Neuron (in vitro differentiated cells): ENCODE data around the gene FKBP3.

Experiments used
- H2AFZ ChIP-seq: one replicate; pipeline ENCODE4 v1.6.1; 2013; ENCODE audit warnings: low read depth, mild to moderate bottlenecking, inconsistent platforms, low read length, moderate library complexity
- H3K27me3 ChIP-seq: one replicate; pipeline ENCODE4 v1.6.1; 2013; ENCODE audit warnings: low read length; ENCODE audit not compliant: insufficient read depth
- H3K36me3 ChIP-seq: one replicate; pipeline ENCODE4 v1.6.1; 2013; ENCODE audit warnings: low read length; ENCODE audit not compliant: insufficient read depth
- H3K4me1 ChIP-seq: one replicate; pipeline ENCODE4 v1.6.1; 2013; ENCODE audit warnings: low read length; ENCODE audit not compliant: insufficient read depth
- H3K4me3 ChIP-seq: 2 replicates; pipeline ENCODE4 v1.5.1; 2013; ENCODE audit warnings: mild to moderate bottlenecking, low read length, moderate library complexity
- H3K9me3 ChIP-seq: one replicate; pipeline ENCODE4 v1.6.1; 2013; ENCODE audit warnings: low read length

The FKBP3 gene

DNA sequence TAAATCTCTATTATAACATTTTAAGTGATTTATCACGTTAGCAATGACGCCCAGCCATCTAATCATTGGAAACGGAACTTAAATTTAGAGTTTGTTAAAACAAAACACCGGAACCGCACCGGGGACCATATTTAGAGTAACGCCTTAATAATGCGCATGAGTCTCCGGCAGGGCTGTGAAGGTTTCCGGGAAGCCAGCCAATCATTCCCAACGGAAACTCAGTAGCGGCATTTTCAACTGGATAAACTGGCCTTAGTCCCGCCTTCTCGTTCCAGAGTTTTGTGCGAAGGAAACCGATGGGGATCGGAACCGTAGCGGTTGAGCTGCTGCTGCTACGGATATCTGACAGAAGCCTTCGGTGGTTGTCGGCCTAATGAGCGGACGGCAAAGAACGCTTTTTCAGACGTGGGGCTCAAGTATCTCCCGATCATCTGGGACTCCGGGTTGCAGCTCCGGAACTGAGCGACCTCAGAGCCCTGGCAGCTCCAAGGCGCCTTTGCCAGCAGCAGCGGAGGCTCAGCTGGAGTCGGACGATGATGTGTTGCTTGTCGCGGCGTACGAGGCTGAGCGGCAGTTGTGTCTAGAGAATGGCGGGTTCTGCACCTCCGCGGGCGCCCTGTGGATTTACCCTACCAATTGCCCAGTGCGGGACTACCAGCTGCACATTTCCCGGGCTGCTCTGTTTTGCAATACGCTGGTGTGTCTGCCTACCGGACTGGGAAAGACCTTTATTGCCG, 1.5 kb upstream of the FKBP3 start, which contains the start of gene FANCM:
FANCM (plus strand) TSS at position 272 of the 737 bp plus-strand sequence; CDS start at position 374, 102 bp downstream.
- H3K36me3 ChIP-seq: peaks cover 1% of the 10 kb centered on the region
- peak within 1 kb of the TSS; percentile 64 for H3K4me3 ChIP-seq
- H3K9me3 ChIP-seq: no peaks in the 10 kb centered on the region
- peak within 1 kb of the TSS; percentile 62 for H2AFZ ChIP-seq
- H3K27me3 ChIP-seq: no peaks in the 10 kb centered on the region
- H3K4me1 ChIP-seq: peaks cover 26% of the 10 kb centered on the region

- peak overlapping the region; percentile 64 for H3K4me3 ChIP-seq
- H2AFZ ChIP-seq: peak overlapping the region; percentile 62
- no peaks in the 10 kb centered on the region for H3K36me3 ChIP-seq
- H3K27me3 ChIP-seq: no peaks in the 10 kb centered on the region
- peaks cover 26% of the 10 kb centered on the region for H3K4me1 ChIP-seq
- H3K9me3 ChIP-seq: no peaks in the 10 kb centered on the region
Measured at GRCh38 chr14:45135156-45135555, 875 bp upstream of the FKBP3 start.

DNA sequence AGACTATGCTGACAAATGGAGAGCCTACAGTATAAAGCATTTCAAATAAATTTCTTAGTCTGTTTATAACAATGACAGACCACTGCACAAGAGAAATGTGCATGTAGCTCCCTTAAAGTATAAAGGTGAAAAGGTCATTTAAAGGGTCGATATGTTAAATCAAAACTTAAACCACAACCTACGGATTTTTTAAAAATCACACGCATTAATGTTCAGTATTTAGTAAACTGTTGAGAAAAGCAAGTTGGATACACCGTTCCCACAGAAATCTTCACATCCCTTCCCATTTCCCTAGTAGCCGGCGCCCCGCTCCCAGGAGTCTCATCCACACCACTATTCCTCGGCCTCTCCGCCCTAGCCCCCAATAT, 614 bp downstream of the FKBP3 start:
- Histone ChIP-seq H2AFZ (peak overlapping the region; percentile 62), H3K9me3 (no peaks in the 10 kb centered on the region), H3K4me1 (peaks cover 23% of the 10 kb centered on the region), H3K27me3 (no peaks in the 10 kb centered on the region), H3K36me3 (peaks cover 14% of the 10 kb centered on the region), H3K4me3 (peak overlapping the region; percentile 64)

DNA sequence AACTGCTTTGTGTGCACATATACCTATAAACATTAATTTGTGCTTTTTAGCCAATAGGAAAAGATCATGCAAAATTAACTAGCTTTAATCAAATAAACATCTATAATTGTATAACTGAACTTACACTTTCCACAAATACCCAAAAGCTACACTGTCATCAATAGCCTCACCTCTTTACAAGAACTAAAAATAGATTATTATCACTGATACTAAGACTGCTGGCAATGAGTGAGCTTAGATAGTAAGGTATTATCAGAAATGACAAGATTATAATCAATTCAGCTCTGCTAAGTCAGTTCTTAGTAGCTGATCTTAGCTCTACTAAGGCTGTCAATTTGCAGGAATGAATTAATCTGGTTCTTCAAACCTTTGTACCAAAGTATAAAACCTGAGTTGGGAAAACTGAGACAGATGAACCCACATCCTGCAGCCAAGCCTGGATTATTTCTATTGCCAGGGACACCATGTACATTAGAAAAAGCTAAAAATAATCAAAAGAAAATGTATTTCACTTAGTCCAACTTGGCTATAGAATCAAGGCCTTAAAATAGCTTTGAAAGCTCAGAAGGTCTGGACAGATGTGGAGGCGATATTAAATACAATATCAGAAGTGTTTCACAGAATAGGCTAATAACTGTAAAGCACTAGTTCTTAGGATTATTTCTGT, 5.2 kb downstream of the FKBP3 start:
- peaks cover 7% of the 10 kb centered on the region for H3K4me1 ChIP-seq
- H3K36me3 ChIP-seq: peaks cover 36% of the 10 kb centered on the region
- no peaks in the 10 kb centered on the region for H3K27me3 ChIP-seq
- no peak overlapping the region for H3K4me3 ChIP-seq
- H2AFZ ChIP-seq: no peak overlapping the region
- no peaks in the 10 kb centered on the region for H3K9me3 ChIP-seq

- Histone ChIP-seq H3K9me3 (no peaks in the 10 kb centered on the region), H3K4me1 (no peaks in the 10 kb centered on the region), H3K4me3 (no peak overlapping the region), H2AFZ (no peak overlapping the region), H3K27me3 (no peaks in the 10 kb centered on the region), H3K36me3 (peaks cover 57% of the 10 kb centered on the region)
Measured at GRCh38 chr14:45125754-45126153, 8.5 kb downstream of the FKBP3 start.

DNA sequence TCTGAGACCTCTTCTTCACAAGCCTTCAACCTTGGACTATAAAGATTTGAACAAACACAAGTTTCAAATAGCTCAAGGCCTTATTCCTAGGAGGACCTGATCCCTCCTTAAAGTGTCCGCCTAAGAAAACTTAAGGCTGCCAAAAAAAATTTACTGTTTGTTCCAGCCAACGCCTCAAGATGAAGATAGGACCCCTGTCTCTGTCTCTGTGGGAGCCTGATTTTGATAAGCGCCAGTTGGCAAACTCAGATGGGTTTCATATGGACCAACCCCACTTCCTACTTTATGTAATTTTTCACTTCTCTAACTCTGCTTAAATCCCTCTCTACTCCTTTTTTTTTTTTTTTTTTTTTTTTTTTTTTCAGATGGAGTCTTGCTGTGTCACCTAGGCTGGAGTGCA, 11.0 kb downstream of the FKBP3 start:
- Histone ChIP-seq H3K36me3 (peaks cover 59% of the 10 kb centered on the region), H3K27me3 (no peaks in the 10 kb centered on the region), H2AFZ (no peak overlapping the region), H3K4me3 (no peak overlapping the region), H3K9me3 (no peaks in the 10 kb centered on the region), H3K4me1 (no peaks in the 10 kb centered on the region)

- Histone ChIP-seq H3K4me3 (no peak overlapping the region), H3K36me3 (peaks cover 68% of the 10 kb centered on the region), H2AFZ (no peak overlapping the region), H3K4me1 (no peaks in the 10 kb centered on the region), H3K27me3 (no peaks in the 10 kb centered on the region), H3K9me3 (no peaks in the 10 kb centered on the region)
Measured at GRCh38 chr14:45120096-45120495, 14.2 kb downstream of the FKBP3 start.

GRCh38 chr14:45118594-45118993, 15.7 kb downstream of the FKBP3 start:
- no peaks in the 10 kb centered on the region for H3K9me3 ChIP-seq
- peaks cover 77% of the 10 kb centered on the region for H3K36me3 ChIP-seq
- H3K27me3 ChIP-seq: no peaks in the 10 kb centered on the region
- no peak overlapping the region for H3K4me3 ChIP-seq
- H3K4me1 ChIP-seq: no peaks in the 10 kb centered on the region
- no peak overlapping the region for H2AFZ ChIP-seq

- Histone ChIP-seq H3K27me3 (no peaks in the 10 kb centered on the region), H3K9me3 (no peaks in the 10 kb centered on the region), H3K4me1 (no peaks in the 10 kb centered on the region), H2AFZ (no peak overlapping the region), H3K4me3 (no peak overlapping the region), H3K36me3 (peaks cover 84% of the 10 kb centered on the region)
Measured at GRCh38 chr14:45114327-45114726, 20.0 kb downstream of the FKBP3 start.

- H3K9me3 ChIP-seq: no peaks in the 10 kb centered on the region
- H3K27me3 ChIP-seq: no peaks in the 10 kb centered on the region
- H3K4me3 ChIP-seq: no peak overlapping the region
- no peak overlapping the region for H2AFZ ChIP-seq
- H3K36me3 ChIP-seq: peaks cover 81% of the 10 kb centered on the region
- H3K4me1 ChIP-seq: no peaks in the 10 kb centered on the region
Measured at GRCh38 chr14:45112896-45113781, 21.1 kb downstream of the FKBP3 start.

DNA sequence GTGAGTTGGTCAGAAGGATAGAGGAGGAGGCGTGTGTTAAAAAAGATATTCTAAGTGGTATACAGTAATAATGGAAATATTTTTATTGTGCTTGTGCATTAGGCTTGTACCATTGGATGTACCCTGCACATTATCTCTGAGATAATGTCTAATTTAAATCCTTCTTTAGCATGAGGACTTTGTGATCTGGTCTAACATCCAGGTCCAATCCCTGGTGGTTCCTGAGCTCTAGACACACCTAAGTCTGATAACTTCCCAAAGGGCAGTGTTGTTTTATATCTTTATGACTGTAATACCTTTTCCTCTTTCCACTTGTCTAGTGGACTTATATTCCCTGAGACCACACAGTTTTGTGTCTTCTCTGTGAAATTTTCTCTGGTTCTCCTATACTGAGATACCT, 29.7 kb downstream of the FKBP3 start:
- H3K4me1 ChIP-seq: no peaks in the 10 kb centered on the region
- peaks cover 71% of the 10 kb centered on the region for H3K36me3 ChIP-seq
- no peaks in the 10 kb centered on the region for H3K27me3 ChIP-seq
- H3K4me3 ChIP-seq: no peak overlapping the region
- no peak overlapping the region for H2AFZ ChIP-seq
- H3K9me3 ChIP-seq: no peaks in the 10 kb centered on the region

DNA sequence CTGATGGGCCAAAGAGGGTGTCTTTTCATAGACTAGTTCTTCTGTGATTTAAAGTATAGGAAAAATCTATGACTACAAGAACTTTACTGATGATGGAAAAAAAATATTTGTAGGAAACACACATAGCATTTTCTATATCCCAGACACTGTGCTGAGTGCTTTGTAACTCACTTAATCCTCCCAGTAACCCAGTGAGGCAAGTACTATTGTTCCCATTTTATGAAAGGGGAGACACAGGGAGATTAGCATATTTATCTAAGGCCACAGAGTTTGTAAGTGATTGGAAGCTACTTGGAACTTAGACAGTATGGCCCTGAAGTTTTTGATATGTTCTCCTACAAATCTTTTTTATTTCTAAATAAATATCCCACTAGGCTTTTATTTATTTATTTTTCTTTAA, 30.5 kb downstream of the FKBP3 start:
- no peak overlapping the region for H2AFZ ChIP-seq
- no peak overlapping the region for H3K4me3 ChIP-seq
- H3K27me3 ChIP-seq: no peaks in the 10 kb centered on the region
- peaks cover 67% of the 10 kb centered on the region for H3K36me3 ChIP-seq
- no peaks in the 10 kb centered on the region for H3K9me3 ChIP-seq
- H3K4me1 ChIP-seq: no peaks in the 10 kb centered on the region

GRCh38 chr14:45096218-45096617, 38.1 kb downstream of the FKBP3 start:
- Histone ChIP-seq H3K36me3 (peaks cover 51% of the 10 kb centered on the region), H3K4me3 (no peak overlapping the region)

More at GRCh38 chr14:45096218-45096617, 38.1 kb downstream of the FKBP3 start:
- Histone ChIP-seq H3K9me3 (no peaks in the 10 kb centered on the region), H3K27me3 (no peaks in the 10 kb centered on the region), H3K4me1 (no peaks in the 10 kb centered on the region), H2AFZ (no peak overlapping the region)
